GM21390 (cell line): ENCODE results near the gene OSCP1.

Experiments used
- ATAC-seq: cut with Tn5 transposase; IDR thresholded peaks from one replicate; pipeline ENCODE4 v1.9.1; 2021; ENCODE audit not compliant: unreplicated experiment

OSCP1 gene

GRCh38 chr1:36447450-36447849 lies 2.8 kb downstream of the OSCP1 start:
- ATAC-seq, result no peak

- no peak for ATAC-seq
Observed at GRCh38 chr1:36446746-36447145, 3.5 kb downstream of the OSCP1 start.

- no peak for ATAC-seq
Observed at GRCh38 chr1:36446271-36446670, 4.0 kb downstream of the OSCP1 start.

- no peak for ATAC-seq
Observed at GRCh38 chr1:36443297-36443696, 7.0 kb downstream of the OSCP1 start.

- no peak for ATAC-seq
Observed at GRCh38 chr1:36442337-36442736, 7.9 kb downstream of the OSCP1 start.

- ATAC-seq, result no peak
Observed at GRCh38 chr1:36440646-36441045, 9.6 kb downstream of the OSCP1 start.

GRCh38 chr1:36440044-36440443 lies 10.2 kb downstream of the OSCP1 start:
- ATAC-seq, result no peak

GRCh38 chr1:36438715-36439114 lies 11.5 kb downstream of the OSCP1 start:
- no peak for ATAC-seq

- ATAC-seq, result no peak
Observed at GRCh38 chr1:36436821-36437220, 13.4 kb downstream of the OSCP1 start.

GRCh38 chr1:36433102-36433501 lies 17.1 kb downstream of the OSCP1 start:
- no peak for ATAC-seq

GRCh38 chr1:36432616-36433015 lies 17.6 kb downstream of the OSCP1 start:
- no peak for ATAC-seq

- no peak for ATAC-seq
Observed at GRCh38 chr1:36425791-36426190, 24.5 kb downstream of the OSCP1 start.

GRCh38 chr1:36421649-36422048 lies 28.6 kb downstream of the OSCP1 start:
- no peak for ATAC-seq

GRCh38 chr1:36420836-36421317 lies 29.4 kb downstream of the OSCP1 start:
- ATAC-seq, result peak; percentile 60

GRCh38 chr1:36420409-36420808 lies 29.8 kb downstream of the OSCP1 start:
- ATAC-seq, result no peak

- ATAC-seq, result no peak
Observed at GRCh38 chr1:36419569-36419968, 30.7 kb downstream of the OSCP1 start.

- ATAC-seq, result no peak
Observed at GRCh38 chr1:36419140-36419539, 31.1 kb downstream of the OSCP1 start.

- ATAC-seq, result no peak
Observed at GRCh38 chr1:36417931-36418330, 32.3 kb downstream of the OSCP1 start.

GRCh38 chr1:36415661-36416326 lies 34.5 kb downstream of the OSCP1 start:
- no peak for ATAC-seq

- no peak for ATAC-seq
Observed at GRCh38 chr1:36414384-36414783, 35.9 kb downstream of the OSCP1 start.

GRCh38 chr1:36411674-36412648 lies 38.3 kb downstream of the OSCP1 start:
- ATAC-seq, result no peak

- ATAC-seq, result no peak
Observed at GRCh38 chr1:36408479-36408878, 41.8 kb downstream of the OSCP1 start.
